ENCODE results near the gene GMEB1.
"Not testable (repeated sequence)": the region's sequence is repeated elsewhere in the genome, so short reads cannot be mapped to it uniquely, and the experiment has no call there.

The GMEB1 gene

GRCh38 chr1:28750330-28750729, 81.7 kb downstream of the GMEB1 start:
- Mint-ChIP-seq H3K36me3 (peaks cover 24 to 41% of the 10 kb centered on the region in 2 donors), H3K4me3 (peak overlapping the region in 1 of 2 donors; percentile 28), H3K9me3 (peaks cover 0 to 2% of the 10 kb centered on the region in 2 donors), H3K27ac (no peak overlapping the region), H3K27me3 (no peaks in the 10 kb centered on the region), H3K4me1 (peaks cover 25 to 52% of the 10 kb centered on the region in 2 donors)
- DNase-seq (no peak), ATAC-seq (replicated peaks) (no peak)

- DNase-seq; H3K27me3 Mint-ChIP-seq; H3K27ac Mint-ChIP-seq; H3K4me3 Mint-ChIP-seq; H3K9me3 Mint-ChIP-seq; ATAC-seq (replicated peaks): not testable (repeated sequence)
- peaks cover 24 to 41% of the 10 kb centered on the region in 2 donors for H3K36me3 Mint-ChIP-seq
- peaks cover 25 to 50% of the 10 kb centered on the region in 2 donors for H3K4me1 Mint-ChIP-seq
These were observed 82.2 kb downstream of the GMEB1 start for GRCh38 chr1:28750771-28751294.

GRCh38 chr1:28751315-28752060, 82.9 kb downstream of the GMEB1 start:
- Mint-ChIP-seq H3K27me3 (no peaks in the 10 kb centered on the region), H3K9me3 (no peaks in the 10 kb centered on the region), H3K4me3 (no peak overlapping the region), H3K36me3 (peaks cover 21 to 36% of the 10 kb centered on the region in 2 donors), H3K4me1 (peaks cover 22 to 45% of the 10 kb centered on the region in 2 donors), H3K27ac (no peak overlapping the region)
- DNase-seq (no peak), ATAC-seq (replicated peaks) (no peak)

- no peaks in the 10 kb centered on the region for H3K27me3 Mint-ChIP-seq
- peaks cover 15 to 31% of the 10 kb centered on the region in 2 donors for H3K36me3 Mint-ChIP-seq
- DNase-seq (no peak), ATAC-seq (replicated peaks) (no peak)
- H3K9me3 Mint-ChIP-seq = no peaks in the 10 kb centered on the region
- H3K27ac Mint-ChIP-seq = no peak overlapping the region
- peaks cover 18 to 25% of the 10 kb centered on the region in 2 donors for H3K4me1 Mint-ChIP-seq
- no peak overlapping the region for H3K4me3 Mint-ChIP-seq
These were observed 87.1 kb downstream of the GMEB1 start for GRCh38 chr1:28755701-28756100.

GRCh38 chr1:28756846-28757245, 88.3 kb downstream of the GMEB1 start:
- Mint-ChIP-seq H3K36me3 (peaks cover 18 to 29% of the 10 kb centered on the region in 2 donors), H3K9me3 (no peaks in the 10 kb centered on the region), H3K4me3 (no peak overlapping the region), H3K27ac (no peak overlapping the region), H3K4me1 (peaks cover 16 to 24% of the 10 kb centered on the region in 2 donors), H3K27me3 (no peaks in the 10 kb centered on the region)
- ATAC-seq (replicated peaks) (no peak), DNase-seq (no peak)

GRCh38 chr1:28758420-28758819, 89.8 kb downstream of the GMEB1 start:
- Mint-ChIP-seq H3K27me3 (no peaks in the 10 kb centered on the region), H3K4me1 (peaks cover 14 to 26% of the 10 kb centered on the region in 2 donors), H3K4me3 (no peak overlapping the region), H3K27ac (no peak overlapping the region), H3K9me3 (no peaks in the 10 kb centered on the region), H3K36me3 (peaks cover 15 to 30% of the 10 kb centered on the region in 2 donors)
- ATAC-seq (replicated peaks) = no peak
- DNase-seq = no peak

GRCh38 chr1:28759257-28759656, 90.7 kb downstream of the GMEB1 start:
- H3K27me3 Mint-ChIP-seq = no peaks in the 10 kb centered on the region
- DNase-seq (no peak), ATAC-seq (replicated peaks) (no peak)
- no peak overlapping the region for H3K4me3 Mint-ChIP-seq
- H3K9me3 Mint-ChIP-seq = no peaks in the 10 kb centered on the region
- no peak overlapping the region for H3K27ac Mint-ChIP-seq
- H3K4me1 Mint-ChIP-seq = peaks cover 8 to 26% of the 10 kb centered on the region in 2 donors
- H3K36me3 Mint-ChIP-seq = peaks cover 15 to 25% of the 10 kb centered on the region in 2 donors

- Mint-ChIP-seq H3K9me3 (no peaks in the 10 kb centered on the region), H3K36me3 (peaks cover 17 to 33% of the 10 kb centered on the region in 2 donors), H3K4me1 (peaks cover 10 to 33% of the 10 kb centered on the region in 2 donors), H3K4me3 (no peak overlapping the region), H3K27me3 (no peaks in the 10 kb centered on the region), H3K27ac (peak overlapping the region; percentile 79)
- DNase-seq (no peak), ATAC-seq (replicated peaks) (no peak)
These were observed 92.6 kb downstream of the GMEB1 start for GRCh38 chr1:28761189-28761588.

GRCh38 chr1:28766532-28767183, 98.1 kb downstream of the GMEB1 start:
- Mint-ChIP-seq H3K4me1 (peaks cover 2 to 14% of the 10 kb centered on the region in 2 donors), H3K9me3 (no peaks in the 10 kb centered on the region), H3K4me3 (no peak overlapping the region), H3K27me3 (no peaks in the 10 kb centered on the region), H3K36me3 (peaks cover 21 to 36% of the 10 kb centered on the region in 2 donors), H3K27ac (peak overlapping the region; percentile 42)
- no peak for ATAC-seq (replicated peaks)
- no peak for DNase-seq
